OCI-LY7 (cell line): ENCODE data around the gene GALK1. TPM values are rescaled to one million over a fixed set of nuclear protein-coding genes. Genes with fewer than 3 reads are reported as not detected.

Experiments
- BruUV-seq: library from RNA; stranded (reverse); fragments of 400-500 nt; replicated peaks from 2 replicates; lab custom pipeline; 2021; lab: Mats Ljungman, UMichigan
- CTCF ChIA-PET: fragments of 300-600 bp; sonication (Branson Sonifier 250); formaldehyde crosslinking; loops from one replicate; lab custom pipeline; 2022; ENCODE audit warnings: antibody characterized with exemption; ENCODE audit not compliant: unreplicated experiment; lab: Charles Lee
- POLR2A ChIA-PET: fragments of 300-600 bp; sonication (Branson Sonifier 250); formaldehyde crosslinking; loops from one replicate; lab custom pipeline; 2022; ENCODE audit warnings: antibody characterized with exemption; lab: Charles Lee
- DNase-seq: peaks from one replicate; pipeline ENCODE4 v3.0.0-alpha.2; 2015; ENCODE audit warnings: low spot score
- H2AFZ ChIP-seq: fragments of 200-600 bp; sonication (generic), shearing (Covaris generic); 2 replicates; pipeline ENCODE4 v1.6.1; 2014; ENCODE audit warnings: mild to moderate bottlenecking, antibody characterized with exemption, low read length, moderate library complexity
- H3K27ac ChIP-seq: fragments of 200-600 bp; sonication (generic); 2 replicates; pipeline ENCODE4 v1.5.1; 2014; ENCODE audit warnings: mixed run types, low read depth, mild to moderate bottlenecking, moderate library complexity, low read length, inconsistent platforms; ENCODE audit not compliant: poor library complexity, severe bottlenecking
- H3K36me3 ChIP-seq: fragments of 200-600 bp; sonication (generic); 2 replicates; pipeline ENCODE4 v1.6.1; 2014; ENCODE audit warnings: mild to moderate bottlenecking, antibody characterized with exemption, low read length, moderate library complexity, mixed read lengths; ENCODE audit not compliant: insufficient read depth
- H3K4me1 ChIP-seq: fragments of 200-600 bp; sonication (generic); 2 replicates; pipeline ENCODE4 v1.5.1; 2014; ENCODE audit warnings: mild to moderate bottlenecking, low read length; ENCODE audit not compliant: insufficient read depth, poor library complexity, severe bottlenecking
- H3K4me2 ChIP-seq: fragments of 200-600 bp; sonication (generic); 2 replicates; pipeline ENCODE4 v1.6.1; 2014; ENCODE audit warnings: mild to moderate bottlenecking, low read length
- H3K4me3 ChIP-seq: fragments of 200-600 bp; sonication (generic); 2 replicates; pipeline ENCODE4 v1.5.1; 2014; ENCODE audit warnings: mild to moderate bottlenecking, low read depth, low read length; ENCODE audit not compliant: poor library complexity, severe bottlenecking
- H3K79me2 ChIP-seq: fragments of 200-600 bp; sonication (generic); 2 replicates; pipeline ENCODE4 v1.6.1; 2016; ENCODE audit warnings: low read depth, mild to moderate bottlenecking, low read length, moderate library complexity, mixed read lengths; ENCODE audit not compliant: insufficient read depth
- H3K9me2 ChIP-seq: fragments of 200-600 bp; sonication (generic); 2 replicates; pipeline ENCODE4 v1.6.1; 2016; ENCODE audit warnings: mild to moderate bottlenecking, low read length, mixed read lengths; ENCODE audit not compliant: insufficient read depth
- H3K9me3 ChIP-seq: fragments of 200-600 bp; sonication (generic); 2 replicates; pipeline ENCODE4 v1.6.1; 2014; ENCODE audit warnings: mild to moderate bottlenecking, mixed run types, low read length, mixed read lengths
- H4K20me1 ChIP-seq: fragments of 200-600 bp; sonication (generic); 2 replicates; pipeline ENCODE4 v1.6.1; 2014; ENCODE audit warnings: mild to moderate bottlenecking, antibody characterized with exemption, low read length, moderate library complexity, mixed read lengths; ENCODE audit not compliant: insufficient read depth
- CTCF ChIP-seq: fragments of 200-600 bp; sonication (generic); conservative IDR thresholded peaks from 2 replicates; pipeline ENCODE4 v1.5.1; 2014; ENCODE audit warnings: mild to moderate bottlenecking, antibody characterized with exemption, low read length, moderate library complexity, mixed read lengths
- EZH2phosphoT487 ChIP-seq: fragments of 200-600 bp; sonication (generic); IDR thresholded peaks from 2 replicates; pipeline ENCODE4 v1.6.1; 2018; ENCODE audit warnings: low read depth, borderline replicate concordance, mild to moderate bottlenecking, mixed run types, antibody characterized with exemption, low read length, moderate library complexity, mixed read lengths
- intact Hi-C: fragments of 100-400 bp; cut with micrococcal nuclease; formaldehyde crosslinking; loops from one replicate; pipeline ENCODE4 v1.10.0; 2022; ENCODE audit not compliant: unreplicated experiment
- total RNA-seq, 2 experiments: library from RNA; depleted of rRNA in 1 of 2; stranded (reverse); fragments of >200 nt in 1 of 2; shearing (Covaris generic) in 1 of 2; gene quantifications; 2 replicates each; pipeline ENCODE4 v1.2.3, GENCODE V29; 2014 to 2022

The GALK1 gene
- total RNA-seq, 2 experiments from 2014 or later: 74.8 to 99.4 TPM

DNA sequence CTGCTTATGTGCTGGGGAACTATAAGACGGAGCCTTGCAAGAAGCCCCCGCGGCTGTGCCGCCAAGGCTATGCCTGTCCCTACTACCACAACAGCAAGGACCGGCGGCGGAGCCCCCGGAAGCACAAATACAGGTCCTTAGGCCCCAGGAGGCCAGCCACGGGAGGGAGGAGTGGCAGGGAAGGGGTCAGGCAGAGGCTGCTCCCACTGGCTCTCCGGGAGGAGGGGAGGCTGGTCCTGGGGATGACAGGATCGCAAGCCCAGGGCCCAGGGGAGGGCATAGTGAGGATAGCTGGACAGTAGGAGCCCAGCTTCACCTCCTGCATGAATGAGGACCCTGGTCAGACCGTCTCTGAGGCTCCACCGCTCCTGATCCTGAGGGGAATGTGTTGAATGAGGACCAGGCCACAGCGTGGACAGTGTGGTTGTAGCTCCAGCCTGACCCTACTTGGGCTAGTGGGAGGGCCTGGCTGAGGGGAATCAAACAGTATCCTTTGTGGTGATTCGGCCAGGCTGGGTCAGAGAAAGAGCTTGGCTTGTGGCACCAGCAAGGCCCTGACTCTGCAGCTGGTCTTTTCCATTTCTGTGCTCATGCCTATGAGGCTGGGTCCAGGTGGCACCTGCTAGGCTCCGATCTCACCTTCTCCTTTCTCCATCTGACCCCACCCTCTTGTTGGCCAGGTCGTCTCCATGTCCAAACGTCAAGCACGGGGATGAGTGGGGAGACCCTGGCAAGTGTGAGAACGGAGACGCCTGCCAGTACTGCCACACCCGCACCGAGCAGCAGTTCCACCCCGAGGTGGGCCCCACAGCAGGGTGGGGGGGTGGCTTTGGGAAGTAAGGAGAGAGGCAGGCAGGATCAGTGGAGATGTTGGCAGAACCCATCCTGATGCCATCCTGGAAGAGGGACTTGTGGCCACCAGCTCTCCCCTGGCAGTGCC, 48.4 kb upstream of the GALK1 start:
- Histone ChIP-seq H4K20me1 (no peaks in the 10 kb centered on the region), H3K36me3 (peaks cover 87% of the 10 kb centered on the region), H3K27ac (no peak overlapping the region), H3K4me2 (no peak overlapping the region), H3K4me1 (no peaks in the 10 kb centered on the region), H3K79me2 (no peaks in the 10 kb centered on the region), H3K4me3 (no peak overlapping the region), H2AFZ (no peak overlapping the region), H3K9me2 (no peaks in the 10 kb centered on the region), H3K9me3 (no peaks in the 10 kb centered on the region)
- intact Hi-C loops: no loop called here
- no peak for DNase-seq
- no TSS peak for BruUV-seq
- CTCF ChIA-PET: interaction anchor here (0.5 kb wide), 1 partner anchor 25 kb away, joined by 4 read pairs; no protein-coding TSS in a partner anchor
- no peak for TF ChIP-seq EZH2phosphoT487
- no peak for TF ChIP-seq CTCF
- POLR2A ChIA-PET: no interaction called here

GRCh38 chr17:75812096-75813013, 47.4 kb upstream of the GALK1 start:
- Histone ChIP-seq H3K36me3 (peaks cover 79% of the 10 kb centered on the region), H2AFZ (no peak overlapping the region), H3K4me3 (no peak overlapping the region), H3K79me2 (no peaks in the 10 kb centered on the region), H3K4me2 (no peak overlapping the region), H3K27ac (no peak overlapping the region), H3K9me3 (no peaks in the 10 kb centered on the region), H4K20me1 (no peaks in the 10 kb centered on the region), H3K4me1 (no peaks in the 10 kb centered on the region), H3K9me2 (no peaks in the 10 kb centered on the region)
- intact Hi-C loops: no loop called here
- ChIA-PET POLR2A (interaction anchor here (1.1 kb wide), 1 partner anchor 23 kb away, joined by 3 read pairs; no protein-coding TSS in a partner anchor), CTCF (no interaction called here)
- DNase-seq: no peak
- BruUV-seq: no TSS peak
- TF ChIP-seq CTCF: no peak
- TF ChIP-seq EZH2phosphoT487: no peak
